Colonic mucosa (tissue), 4 donors: ENCODE results near the gene SPHK1. TPM values are rescaled to one million over a fixed set of nuclear protein-coding genes. Genes with fewer than 3 reads are reported as not detected.

Source experiments
- DNase-seq: peaks from one replicate; pipeline ENCODE4 v3.0.0-alpha.2; 2020
- H3K27ac ChIP-seq: fragments of 200-600 bp; one replicate; pipeline ENCODE4 v1.8.0; 2021
- H3K27me3 ChIP-seq: fragments of 200-600 bp; one replicate; pipeline ENCODE4 v1.8.0; 2021
- H3K36me3 ChIP-seq: fragments of 200-600 bp; one replicate; pipeline ENCODE4 v1.8.0; 2021
- H3K4me1 ChIP-seq: fragments of 200-600 bp; one replicate; pipeline ENCODE4 v1.8.0; 2021; ENCODE audit warnings: mild to moderate bottlenecking
- H3K4me3 ChIP-seq: fragments of 200-600 bp; one replicate; pipeline ENCODE4 v1.8.0; 2021
- H3K9ac ChIP-seq, 2 donors: one replicate each; pipeline ENCODE4 v1.7.0; 2013; ENCODE audit warnings: control low read depth in 2 of 2, low read depth in 2 of 2, low read length in 2 of 2
- H3K9me3 ChIP-seq: fragments of 200-600 bp; one replicate; pipeline ENCODE4 v1.8.0; 2021
- intact Hi-C: fragments of 100-400 bp; cut with DNase I; formaldehyde crosslinking; loops from one replicate; pipeline ENCODE4 v1.14.1; 2022
- total RNA-seq, 2 donors: library from RNA; stranded (reverse); fragmentation: NEBNext Ultra II Directional in 1 of 2; extraction: Animal tissue kit (Norgen Biotek cat#: 25700) in 1 of 2; gene quantifications; one replicate each; pipeline ENCODE4 v1.2.1, GENCODE V29; 2021
- TF ChIP-seq, protein P1 (sequence below): fragments of 200-600 bp; IDR thresholded peaks from one replicate; pipeline ENCODE4 v1.8.0; 2022; ENCODE audit warnings: antibody characterized with exemption, mild to moderate bottlenecking
- donor health status: healthy.
- donor health status: DM: no; HTN: no; CAD: no.
- donor health status: DM: no; HTN: no; CAD: no.

Gene SPHK1
- total RNA-seq, 2 donors from 2014 or later, result 2.1 to 3.3 TPM

- no peaks in the 10 kb centered on the region for H3K9me3 ChIP-seq
- H3K4me3 ChIP-seq, result no peak overlapping the region
- intact Hi-C loops, result loop anchor here (5.0 kb wide), 1 partner anchor 97 kb away; no protein-coding TSS in a partner anchor
- no peak overlapping the region for H3K27ac ChIP-seq
- H3K36me3 ChIP-seq, result no peaks in the 10 kb centered on the region
- H3K27me3 ChIP-seq, result no peaks in the 10 kb centered on the region
- H3K4me1 ChIP-seq, result no peaks in the 10 kb centered on the region
- DNase-seq, result no peak
- H3K9ac ChIP-seq, result no peak overlapping the region
- TF ChIP-seq, protein P1, sequence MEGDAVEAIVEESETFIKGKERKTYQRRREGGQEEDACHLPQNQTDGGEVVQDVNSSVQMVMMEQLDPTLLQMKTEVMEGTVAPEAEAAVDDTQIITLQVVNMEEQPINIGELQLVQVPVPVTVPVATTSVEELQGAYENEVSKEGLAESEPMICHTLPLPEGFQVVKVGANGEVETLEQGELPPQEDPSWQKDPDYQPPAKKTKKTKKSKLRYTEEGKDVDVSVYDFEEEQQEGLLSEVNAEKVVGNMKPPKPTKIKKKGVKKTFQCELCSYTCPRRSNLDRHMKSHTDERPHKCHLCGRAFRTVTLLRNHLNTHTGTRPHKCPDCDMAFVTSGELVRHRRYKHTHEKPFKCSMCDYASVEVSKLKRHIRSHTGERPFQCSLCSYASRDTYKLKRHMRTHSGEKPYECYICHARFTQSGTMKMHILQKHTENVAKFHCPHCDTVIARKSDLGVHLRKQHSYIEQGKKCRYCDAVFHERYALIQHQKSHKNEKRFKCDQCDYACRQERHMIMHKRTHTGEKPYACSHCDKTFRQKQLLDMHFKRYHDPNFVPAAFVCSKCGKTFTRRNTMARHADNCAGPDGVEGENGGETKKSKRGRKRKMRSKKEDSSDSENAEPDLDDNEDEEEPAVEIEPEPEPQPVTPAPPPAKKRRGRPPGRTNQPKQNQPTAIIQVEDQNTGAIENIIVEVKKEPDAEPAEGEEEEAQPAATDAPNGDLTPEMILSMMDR, result no peak
These were observed 26.0 kb downstream of the SPHK1 start for GRCh38 chr17:76410328-76410965.

DNA sequence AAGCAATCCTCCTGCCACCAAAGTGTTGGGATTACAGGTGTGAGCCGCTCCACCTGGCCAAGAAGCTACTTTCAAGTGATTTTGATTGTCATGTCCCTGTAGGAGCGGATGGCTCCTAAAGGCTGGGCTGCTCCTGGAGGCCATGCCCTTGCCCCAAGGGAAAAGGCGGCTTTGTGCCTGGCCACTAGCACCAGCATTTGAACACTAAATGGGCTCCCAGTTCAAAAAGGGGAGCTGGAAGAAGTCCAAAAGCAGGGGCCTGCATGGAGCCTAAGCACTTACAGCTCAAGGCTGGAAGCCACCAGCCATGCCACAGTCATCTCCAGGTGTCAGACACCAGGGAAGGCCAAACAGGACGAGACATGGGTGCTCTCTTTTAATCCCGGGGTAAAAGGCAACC lies 26.8 kb downstream of the SPHK1 start:
- H3K4me1 ChIP-seq, result no peaks in the 10 kb centered on the region
- intact Hi-C loops, result loop anchor here (5.0 kb wide), 1 partner anchor 96 kb away; no protein-coding TSS in a partner anchor
- no peak overlapping the region for H3K9ac ChIP-seq
- H3K27me3 ChIP-seq, result no peaks in the 10 kb centered on the region
- no peaks in the 10 kb centered on the region for H3K9me3 ChIP-seq
- TF ChIP-seq, protein P1, result no peak
- no peak overlapping the region for H3K4me3 ChIP-seq
- no peaks in the 10 kb centered on the region for H3K36me3 ChIP-seq
- H3K27ac ChIP-seq, result no peak overlapping the region
- no peak for DNase-seq

DNA sequence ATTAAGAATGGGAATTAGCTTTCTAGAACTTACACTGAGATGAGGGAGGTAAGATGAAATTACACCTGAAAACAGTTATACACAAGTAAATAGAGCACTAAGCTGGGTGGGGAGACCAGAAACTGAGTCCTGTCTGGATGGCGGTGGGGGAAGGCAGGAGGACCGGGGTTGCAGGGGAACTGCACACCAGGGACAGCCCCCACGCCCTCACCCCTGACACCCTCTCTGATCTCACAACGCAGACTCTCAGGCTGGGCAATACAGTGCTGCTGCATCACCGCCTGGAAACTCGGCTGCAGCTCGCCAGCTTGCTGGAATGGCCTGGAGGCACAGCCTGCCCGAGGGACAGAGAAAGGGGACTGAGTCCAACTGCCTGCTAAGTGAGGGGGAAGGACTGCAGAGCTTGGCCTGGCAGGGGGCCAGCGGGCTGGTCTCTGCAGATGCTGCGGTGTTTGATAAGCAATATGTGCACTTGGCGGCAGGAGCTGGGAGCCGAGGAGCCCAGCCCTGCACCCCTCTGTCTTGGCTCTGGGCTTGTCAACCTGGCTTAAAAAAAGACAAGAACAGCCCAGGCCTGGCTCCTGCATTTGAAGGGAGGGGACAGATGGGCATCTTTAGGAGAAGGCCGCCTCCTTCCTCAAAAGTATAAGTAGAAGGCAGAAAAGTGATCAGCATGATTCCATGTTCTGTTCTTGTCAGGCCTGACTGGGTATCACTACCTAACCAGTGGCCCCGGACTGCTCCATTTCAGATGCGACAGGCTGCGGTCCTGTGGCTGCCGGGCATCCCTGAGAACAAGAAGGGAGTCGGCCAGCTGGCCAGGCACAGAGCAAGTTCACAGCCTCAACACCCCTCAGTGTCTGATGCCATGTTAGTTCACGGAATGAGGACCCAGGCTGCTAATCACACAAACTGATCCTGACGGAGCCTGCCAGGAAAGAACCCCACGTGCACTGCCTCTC lies 30.2 kb downstream of the SPHK1 start:
- Histone ChIP-seq H3K27me3 (no peaks in the 10 kb centered on the region), H3K9ac (no peak overlapping the region), H3K27ac (no peak overlapping the region), H3K4me1 (no peaks in the 10 kb centered on the region), H3K36me3 (no peaks in the 10 kb centered on the region), H3K9me3 (no peaks in the 10 kb centered on the region), H3K4me3 (no peak overlapping the region)
- intact Hi-C loops, result loop anchor here (5.0 kb wide), 1 partner anchor 93 kb away; no protein-coding TSS in a partner anchor
- DNase-seq, result no peak
- TF ChIP-seq, protein P1, result no peak

DNA sequence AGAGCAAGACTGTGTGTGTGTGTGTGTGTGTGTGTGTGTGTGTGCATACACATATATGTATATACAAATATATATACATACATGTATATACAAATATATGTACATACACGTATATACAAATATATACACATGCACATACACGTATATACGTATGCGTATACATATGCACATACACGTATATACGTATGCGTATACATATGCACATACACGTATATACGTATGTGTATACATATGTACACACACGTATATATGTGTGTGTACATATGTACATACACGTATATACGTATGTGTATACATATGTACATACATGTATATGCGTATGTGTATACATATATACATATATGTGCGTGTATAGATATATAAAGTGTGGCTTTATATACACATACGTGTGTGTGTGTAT lies 31.4 kb downstream of the SPHK1 start:
- Histone ChIP-seq H3K27me3 (no peaks in the 10 kb centered on the region), H3K4me3 (no peak overlapping the region), H3K36me3 (no peaks in the 10 kb centered on the region), H3K4me1 (no peaks in the 10 kb centered on the region), H3K27ac (no peak overlapping the region), H3K9me3 (no peaks in the 10 kb centered on the region), H3K9ac (no peak overlapping the region)
- TF ChIP-seq, protein P1, result no peak
- intact Hi-C loops, result no loop called here
- no peak for DNase-seq

GRCh38 chr17:76416457-76416856 lies 32.0 kb downstream of the SPHK1 start:
- no peaks in the 10 kb centered on the region for H3K36me3 ChIP-seq
- no peak overlapping the region for H3K4me3 ChIP-seq
- no peaks in the 10 kb centered on the region for H3K4me1 ChIP-seq
- no peak for DNase-seq
- H3K27ac ChIP-seq, result no peak overlapping the region
- TF ChIP-seq, protein P1, result no peak
- H3K27me3 ChIP-seq, result no peaks in the 10 kb centered on the region
- intact Hi-C loops, result no loop called here
- H3K9ac ChIP-seq, result no peak overlapping the region
- H3K9me3 ChIP-seq, result no peaks in the 10 kb centered on the region
